ENCODE data around the gene MED15. TPM values are rescaled to one million over a fixed set of nuclear protein-coding genes. Genes with fewer than 3 reads are reported as not detected.

The MED15 gene, protein sequence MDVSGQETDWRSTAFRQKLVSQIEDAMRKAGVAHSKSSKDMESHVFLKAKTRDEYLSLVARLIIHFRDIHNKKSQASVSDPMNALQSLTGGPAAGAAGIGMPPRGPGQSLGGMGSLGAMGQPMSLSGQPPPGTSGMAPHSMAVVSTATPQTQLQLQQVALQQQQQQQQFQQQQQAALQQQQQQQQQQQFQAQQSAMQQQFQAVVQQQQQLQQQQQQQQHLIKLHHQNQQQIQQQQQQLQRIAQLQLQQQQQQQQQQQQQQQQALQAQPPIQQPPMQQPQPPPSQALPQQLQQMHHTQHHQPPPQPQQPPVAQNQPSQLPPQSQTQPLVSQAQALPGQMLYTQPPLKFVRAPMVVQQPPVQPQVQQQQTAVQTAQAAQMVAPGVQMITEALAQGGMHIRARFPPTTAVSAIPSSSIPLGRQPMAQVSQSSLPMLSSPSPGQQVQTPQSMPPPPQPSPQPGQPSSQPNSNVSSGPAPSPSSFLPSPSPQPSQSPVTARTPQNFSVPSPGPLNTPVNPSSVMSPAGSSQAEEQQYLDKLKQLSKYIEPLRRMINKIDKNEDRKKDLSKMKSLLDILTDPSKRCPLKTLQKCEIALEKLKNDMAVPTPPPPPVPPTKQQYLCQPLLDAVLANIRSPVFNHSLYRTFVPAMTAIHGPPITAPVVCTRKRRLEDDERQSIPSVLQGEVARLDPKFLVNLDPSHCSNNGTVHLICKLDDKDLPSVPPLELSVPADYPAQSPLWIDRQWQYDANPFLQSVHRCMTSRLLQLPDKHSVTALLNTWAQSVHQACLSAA
- 100 to 1,000 TPM in 1 of 4 donors, 10 to 100 TPM in 3; 49.4 to 106 (median 76.6) TPM for polyA plus RNA-seq
- long read RNA-seq, donor 1, partial matches to known transcripts, result 59 of 66 reads
- long read RNA-seq, donor 1, other reads (novel, unspliced or antisense), result 0 of 66 reads
- long read RNA-seq, donor 2, partial matches to known transcripts, result 7 of 8 reads
- long read RNA-seq, donor 2, other reads (novel, unspliced or antisense), result 0 of 8 reads
- long read RNA-seq, donor 3, partial matches to known transcripts, result 33 of 35 reads
- long read RNA-seq, donor 3, other reads (novel, unspliced or antisense), result 0 of 35 reads
- long read RNA-seq, donor 4, result 0 reads
- long read RNA-seq, donor 5, partial matches to known transcripts, result 6 of 8 reads
- long read RNA-seq, donor 5, other reads (novel, unspliced or antisense), result 0 of 8 reads
- long read RNA-seq, donor 6, partial matches to known transcripts, result 36 of 41 reads
- long read RNA-seq, donor 6, other reads (novel, unspliced or antisense), result 0 of 41 reads
- long read RNA-seq, donor 7, partial matches to known transcripts, result 53 of 58 reads
- long read RNA-seq, donor 7, other reads (novel, unspliced or antisense), result 0 of 58 reads
- long read RNA-seq, donor 8, result 0 reads
- long read RNA-seq, donor 9, partial matches to known transcripts, result 11 of 11 reads
- long read RNA-seq, donor 9, other reads (novel, unspliced or antisense), result 0 of 11 reads
- long read RNA-seq, donor 10, transcript MED15-222 (9 exons, 2,733 nt), result major isoform, 5 of 37 reads
- long read RNA-seq, donor 10, partial matches to known transcripts, result 29 of 37 reads
- long read RNA-seq, donor 10, other reads (novel, unspliced or antisense), result 0 of 37 reads

DNA sequence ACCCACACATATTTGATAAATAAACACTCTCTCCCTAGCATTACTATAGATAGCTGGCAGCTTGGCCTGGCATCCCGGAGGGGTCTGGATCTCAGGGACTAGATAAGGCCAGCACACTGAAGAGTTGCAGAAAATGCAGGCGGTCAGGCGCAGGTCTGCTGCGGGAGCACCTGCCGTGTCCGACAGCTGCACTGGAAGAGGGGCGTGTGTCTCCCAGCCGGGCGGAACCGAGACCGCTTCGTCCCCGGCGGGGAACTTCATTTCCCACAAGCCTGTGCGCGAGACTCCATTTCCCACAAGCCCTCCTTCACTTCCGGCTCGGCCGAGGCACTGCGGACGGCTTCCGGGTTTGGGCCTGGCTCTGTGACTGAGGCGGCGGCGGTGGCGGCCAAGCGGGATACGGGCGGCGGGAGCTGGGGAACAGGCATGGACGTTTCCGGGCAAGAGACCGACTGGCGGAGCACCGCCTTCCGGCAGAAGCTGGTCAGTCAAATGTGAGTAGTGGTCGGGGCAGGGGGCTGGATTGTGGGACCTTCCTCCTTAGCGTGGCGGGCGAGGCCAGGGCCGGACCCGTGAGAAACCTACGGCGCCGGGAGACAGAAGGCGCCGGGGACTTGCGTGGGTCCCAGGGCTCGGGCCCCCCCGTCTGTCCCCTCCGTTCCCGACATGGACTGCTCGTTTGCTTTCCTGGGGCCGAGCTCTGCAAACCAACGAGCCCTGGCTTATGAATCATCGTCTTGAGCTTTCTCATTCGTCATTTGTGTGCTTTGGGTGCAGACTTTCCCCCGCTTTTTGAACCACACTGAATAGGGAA is at the start of gene MED15:
Gene MED15, plus strand, starts transcription at position 358 of the 814 bp plus-strand sequence. Its CDS starts 69 bp downstream, at position 427.
- 1% methylated on average over 46 to 58 of the region's 58 CpGs for WGBS, 3 donors
- no peak for FAIRE-seq

DNA sequence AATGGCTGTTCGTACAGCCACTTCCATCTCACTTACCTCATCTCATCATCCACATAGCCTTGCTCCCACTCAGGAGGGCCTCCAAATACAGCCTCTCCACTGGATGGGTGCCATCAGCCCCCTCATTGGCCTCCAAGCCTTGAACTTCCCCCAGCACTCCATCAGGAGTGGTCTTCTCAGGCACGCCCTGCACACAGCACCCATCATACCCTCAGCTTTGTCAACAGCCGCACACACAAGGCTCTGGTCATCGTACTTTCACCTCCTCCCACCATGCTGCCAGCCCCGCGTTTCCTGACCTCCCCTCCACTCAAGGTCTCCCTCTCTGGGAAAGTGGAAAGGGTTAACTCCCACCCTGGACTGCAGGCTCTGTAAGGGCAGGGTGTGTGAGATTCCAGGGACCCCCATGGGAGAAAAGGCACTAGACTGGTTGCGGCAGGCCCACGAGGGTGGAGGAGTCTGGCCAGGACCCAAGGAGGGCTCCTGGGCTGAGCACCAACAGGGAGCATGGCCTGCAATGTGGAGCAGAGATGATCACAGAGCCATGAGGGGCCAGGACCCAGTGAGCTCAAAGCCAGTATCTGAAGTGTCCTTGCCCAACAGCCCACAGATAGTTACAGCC is 48.8 kb upstream of the MED15 start:
- no peak for FAIRE-seq
- Histone ChIP-seq H3K4me1 (ENCODE audit: control insufficient read depth in 3 of 3, insufficient read depth in 2 of 3, low read depth in 1 of 3, low read length in 2 of 3) (peaks cover 0 to 10% (median 0%) of the 10 kb centered on the region in 3 donors), H3K36me3 (ENCODE audit: control insufficient read depth in 3 of 3, insufficient read depth in 2 of 3, low read depth in 1 of 3, low read length in 3 of 3) (peaks cover 0 to 53% (median 0%) of the 10 kb centered on the region in 3 donors), H3K27ac (ENCODE audit: low read depth in 1 of 3, low read length in 2 of 3) (no peak overlapping the region), H3K9me3 (ENCODE audit: control insufficient read depth in 2 of 2, insufficient read depth in 1 of 2, low read depth in 1 of 2, low read length in 1 of 2) (no peaks in the 10 kb centered on the region), H3K27me3 (ENCODE audit: control insufficient read depth in 3 of 3, insufficient read depth in 3 of 3, low read length in 3 of 3) (no peaks in the 10 kb centered on the region), H3K4me3 (ENCODE audit: low read depth in 1 of 3, low read length in 3 of 3) (no peak overlapping the region)
- WGBS, 3 donors, result 83 to 95% (median 93%) methylated on average over 8 of the region's 8 CpGs
- no peak for DNase-seq

More for the DNA sequence above, at the start of gene MED15:
- Histone ChIP-seq H3K4me3 (ENCODE audit: low read depth in 1 of 3, low read length in 3 of 3) (peak within 1 kb of the TSS; percentile 72 to 95 (median 92)), H3K4me1 (ENCODE audit: control insufficient read depth in 3 of 3, insufficient read depth in 2 of 3, low read depth in 1 of 3, low read length in 2 of 3) (peaks cover 7 to 41% (median 8%) of the 10 kb centered on the region in 3 donors), H3K36me3 (ENCODE audit: control insufficient read depth in 3 of 3, insufficient read depth in 2 of 3, low read depth in 1 of 3, low read length in 3 of 3) (peaks cover 0 to 11% (median 0%) of the 10 kb centered on the region in 3 donors), H3K9me3 (ENCODE audit: control insufficient read depth in 2 of 2, insufficient read depth in 1 of 2, low read depth in 1 of 2, low read length in 1 of 2) (no peaks in the 10 kb centered on the region), H3K27ac (ENCODE audit: low read depth in 1 of 3, low read length in 2 of 3) (peak within 1 kb of the TSS; percentile 87 to 99 (median 88)), H3K27me3 (ENCODE audit: control insufficient read depth in 3 of 3, insufficient read depth in 3 of 3, low read length in 3 of 3) (no peaks in the 10 kb centered on the region)
- peak; percentile 92 to 94 for DNase-seq

- peaks cover 0 to 58% (median 0%) of the 10 kb centered on the region in 3 donors for H3K36me3 ChIP-seq (ENCODE audit: control insufficient read depth in 3 of 3, insufficient read depth in 2 of 3, low read depth in 1 of 3, low read length in 3 of 3)
- H3K4me1 ChIP-seq (ENCODE audit: control insufficient read depth in 3 of 3, insufficient read depth in 2 of 3, low read depth in 1 of 3, low read length in 2 of 3), result peaks cover 0 to 10% (median 0%) of the 10 kb centered on the region in 3 donors
- no peak overlapping the region for H3K27ac ChIP-seq (ENCODE audit: low read depth in 1 of 3, low read length in 2 of 3)
- H3K9me3 ChIP-seq (ENCODE audit: control insufficient read depth in 2 of 2, insufficient read depth in 1 of 2, low read depth in 1 of 2, low read length in 1 of 2), result no peaks in the 10 kb centered on the region
- no peaks in the 10 kb centered on the region for H3K27me3 ChIP-seq (ENCODE audit: control insufficient read depth in 3 of 3, insufficient read depth in 3 of 3, low read length in 3 of 3)
- FAIRE-seq (no peak), DNase-seq (no peak)
- WGBS, 3 donors, result 80 to 92% (median 84%) methylated on average over 3 of the region's 3 CpGs
- no peak overlapping the region for H3K4me3 ChIP-seq (ENCODE audit: low read depth in 1 of 3, low read length in 3 of 3)
Observed at GRCh38 chr22:20459152-20459542, 48.3 kb upstream of the MED15 start.

DNA sequence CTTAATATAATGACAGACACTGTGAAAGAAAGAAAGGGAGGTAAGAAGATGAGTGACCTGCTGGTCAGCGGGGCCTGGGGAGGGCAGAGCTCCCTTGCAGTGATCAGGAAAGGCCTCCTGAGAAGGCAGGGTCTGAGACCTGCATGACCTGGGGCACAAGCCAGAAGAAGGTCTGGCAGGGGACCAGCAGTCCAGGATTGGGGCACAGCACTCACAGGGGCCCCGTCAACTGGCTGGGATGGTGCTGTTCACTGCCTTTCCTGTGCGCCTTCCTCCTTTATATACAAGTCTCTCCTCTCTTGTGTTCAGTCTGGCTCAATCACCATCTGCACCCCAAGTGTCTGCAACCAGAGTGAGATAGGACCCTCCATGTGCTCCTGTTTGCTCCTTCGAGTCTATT is 47.5 kb upstream of the MED15 start:
- FAIRE-seq (no peak), DNase-seq (no peak)
- Histone ChIP-seq H3K27ac (ENCODE audit: low read depth in 1 of 3, low read length in 2 of 3) (no peak overlapping the region), H3K9me3 (ENCODE audit: control insufficient read depth in 2 of 2, insufficient read depth in 1 of 2, low read depth in 1 of 2, low read length in 1 of 2) (no peaks in the 10 kb centered on the region), H3K4me3 (ENCODE audit: low read depth in 1 of 3, low read length in 3 of 3) (no peak overlapping the region), H3K27me3 (ENCODE audit: control insufficient read depth in 3 of 3, insufficient read depth in 3 of 3, low read length in 3 of 3) (no peaks in the 10 kb centered on the region), H3K4me1 (ENCODE audit: control insufficient read depth in 3 of 3, insufficient read depth in 2 of 3, low read depth in 1 of 3, low read length in 2 of 3) (peaks cover 0 to 10% (median 0%) of the 10 kb centered on the region in 3 donors), H3K36me3 (ENCODE audit: control insufficient read depth in 3 of 3, insufficient read depth in 2 of 3, low read depth in 1 of 3, low read length in 3 of 3) (peaks cover 0 to 65% (median 0%) of the 10 kb centered on the region in 3 donors)
- 94 to 96% (median 94%) methylated on average over 4 of the region's 4 CpGs for WGBS, 3 donors

DNA sequence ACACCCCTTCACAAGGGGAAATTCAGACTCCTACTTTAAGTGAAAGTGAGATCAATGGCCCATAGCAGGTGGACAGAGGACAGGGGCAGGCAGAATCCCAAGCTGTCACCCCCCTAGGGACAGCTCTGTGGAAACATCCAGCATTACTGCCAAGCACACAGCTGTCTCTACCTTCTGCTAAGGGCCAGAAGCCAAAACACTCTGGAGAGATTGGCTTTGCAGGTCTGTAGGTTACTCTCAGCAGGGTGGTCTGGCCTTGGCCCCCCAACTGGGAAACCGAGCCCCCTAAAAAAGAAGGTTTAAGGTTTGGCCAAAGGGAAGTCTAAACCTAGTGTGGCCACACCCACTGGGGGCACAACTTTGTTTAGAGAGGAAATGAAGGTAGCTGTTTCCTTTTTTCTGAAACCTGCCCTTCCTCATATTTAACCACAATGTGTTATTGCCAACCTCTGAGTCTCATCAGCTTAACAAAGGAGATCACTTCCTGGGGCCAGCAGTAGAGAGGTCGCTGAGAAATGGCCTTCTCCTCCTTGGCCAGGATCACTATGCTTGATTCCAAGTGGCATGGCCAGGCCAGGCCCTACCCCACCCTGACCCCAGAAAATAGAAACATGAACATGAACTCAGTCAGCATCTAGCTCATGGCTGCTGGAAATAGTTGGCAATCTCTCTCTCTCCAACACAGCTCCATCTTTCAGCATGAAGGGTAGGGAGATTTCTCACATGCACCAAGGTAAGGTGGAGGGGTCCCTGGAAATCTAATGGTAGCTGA is 43.9 kb upstream of the MED15 start:
- peak in 1 of 2 donors; percentile 43 for DNase-seq

DNA sequence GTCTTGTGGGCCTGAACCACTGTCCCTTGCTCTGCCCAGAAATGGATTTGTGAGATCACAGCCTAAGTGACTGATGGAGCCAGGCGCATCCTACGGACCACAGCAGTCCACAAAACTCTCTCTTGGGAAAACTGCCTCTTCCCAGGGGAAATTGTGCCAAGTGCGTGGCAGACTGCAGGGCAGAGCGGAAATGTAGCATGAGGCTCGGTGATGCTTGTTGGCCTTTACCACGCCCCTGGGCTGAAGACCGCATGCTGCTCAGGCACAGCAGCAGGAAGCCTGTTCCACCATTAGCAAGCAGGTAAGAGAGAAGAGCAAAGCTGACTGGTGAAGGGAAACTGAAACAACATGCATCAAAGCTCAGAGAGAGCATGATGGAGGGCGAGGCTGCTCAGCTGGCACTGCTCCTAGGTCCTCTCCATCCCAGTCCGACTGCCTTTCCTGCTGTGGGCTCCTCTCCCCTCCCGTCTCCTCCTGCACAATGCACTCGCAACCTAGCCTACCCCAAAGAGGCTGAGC is 43.3 kb upstream of the MED15 start:
- Histone ChIP-seq H3K4me1 (ENCODE audit: control insufficient read depth in 3 of 3, insufficient read depth in 2 of 3, low read depth in 1 of 3, low read length in 2 of 3) (no peaks in the 10 kb centered on the region), H3K27ac (ENCODE audit: low read depth in 1 of 3, low read length in 2 of 3) (peak overlapping the region in 2 of 3 donors; percentile 17 to 81), H3K9me3 (ENCODE audit: control insufficient read depth in 2 of 2, insufficient read depth in 1 of 2, low read depth in 1 of 2, low read length in 1 of 2) (no peaks in the 10 kb centered on the region), H3K27me3 (ENCODE audit: control insufficient read depth in 3 of 3, insufficient read depth in 3 of 3, low read length in 3 of 3) (no peaks in the 10 kb centered on the region), H3K36me3 (ENCODE audit: control insufficient read depth in 3 of 3, insufficient read depth in 2 of 3, low read depth in 1 of 3, low read length in 3 of 3) (peaks cover 0 to 56% (median 2%) of the 10 kb centered on the region in 3 donors), H3K4me3 (ENCODE audit: low read depth in 1 of 3, low read length in 3 of 3) (no peak overlapping the region)
- FAIRE-seq, result no peak
- DNase-seq, result peak in 1 of 2 donors; percentile 27
- 71 to 79% (median 78%) methylated on average over 11 of the region's 11 CpGs for WGBS, 3 donors

More for the DNA sequence above, 43.9 kb upstream of the MED15 start:
- no peak overlapping the region for H3K4me3 ChIP-seq (ENCODE audit: low read depth in 1 of 3, low read length in 3 of 3)
- FAIRE-seq, result no peak
- H3K27me3 ChIP-seq (ENCODE audit: control insufficient read depth in 3 of 3, insufficient read depth in 3 of 3, low read length in 3 of 3), result no peaks in the 10 kb centered on the region
- peak overlapping the region in 2 of 3 donors; percentile 34 to 81 for H3K27ac ChIP-seq (ENCODE audit: low read depth in 1 of 3, low read length in 2 of 3)
- 61 to 82% (median 66%) methylated on average over 2 of the region's 2 CpGs for WGBS, 3 donors
- H3K4me1 ChIP-seq (ENCODE audit: control insufficient read depth in 3 of 3, insufficient read depth in 2 of 3, low read depth in 1 of 3, low read length in 2 of 3), result no peaks in the 10 kb centered on the region
- H3K36me3 ChIP-seq (ENCODE audit: control insufficient read depth in 3 of 3, insufficient read depth in 2 of 3, low read depth in 1 of 3, low read length in 3 of 3), result peaks cover 0 to 56% (median 2%) of the 10 kb centered on the region in 3 donors
- no peaks in the 10 kb centered on the region for H3K9me3 ChIP-seq (ENCODE audit: control insufficient read depth in 2 of 2, insufficient read depth in 1 of 2, low read depth in 1 of 2, low read length in 1 of 2)
